Endometrial microvascular endothelial cells (primary cell): Measurements from ENCODE around the gene GPR32. TPM values are rescaled to one million over a fixed set of nuclear protein-coding genes. Genes with fewer than 3 reads are reported as not detected.
"Not testable (repeated sequence)": the region's sequence is repeated elsewhere in the genome, so short reads cannot be mapped to it uniquely, and the experiment has no call there.

ENCODE experiments used
- in situ Hi-C: cut with HindIII; loops from 2 replicates; pipeline ENCODE4 v1.10.0; 2017; ENCODE audit warnings: low sequenced_read_pairs, low pct_unique_long_range_greater_than_20kb; ENCODE audit errors: inconsistent ontology term
- total RNA-seq: library from RNA; depleted of rRNA; stranded (reverse); fragments of >200 nt; gene quantifications from one replicate; pipeline ENCODE4 v1.2.3, GENCODE V29; 2015; ENCODE audit errors: inconsistent ontology term

Gene GPR32
- total RNA-seq, 1 donor from 2014 or later: not detected

DNA sequence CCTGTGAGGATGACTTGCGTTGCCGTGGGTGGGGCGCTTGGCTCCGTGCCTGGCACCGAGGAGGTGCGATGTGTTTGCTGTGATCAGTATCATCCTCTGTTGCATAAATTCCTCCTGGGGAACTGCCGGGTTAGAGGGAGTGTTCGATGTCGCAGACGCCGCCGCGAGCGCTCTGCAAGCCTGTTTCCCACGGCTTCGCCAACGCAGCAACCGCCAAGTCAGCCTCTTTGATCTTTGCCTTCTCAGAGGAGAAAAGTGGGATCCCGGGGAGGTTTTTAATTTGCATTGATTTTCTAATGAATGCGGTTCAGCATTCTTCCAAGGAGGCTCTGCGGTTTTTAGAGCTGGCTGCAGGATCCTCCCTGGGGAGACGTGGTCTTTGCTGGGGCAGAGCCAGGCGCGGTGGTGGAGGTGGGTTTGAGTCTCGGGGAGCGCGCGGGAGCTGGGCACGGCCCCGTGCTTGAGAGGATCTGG, 7.6 kb downstream of the GPR32 start:
- in situ Hi-C loops: no loop called here

GRCh38 chr19:50778906-50779430, 8.7 kb downstream of the GPR32 start:
- in situ Hi-C loops: no loop called here

DNA sequence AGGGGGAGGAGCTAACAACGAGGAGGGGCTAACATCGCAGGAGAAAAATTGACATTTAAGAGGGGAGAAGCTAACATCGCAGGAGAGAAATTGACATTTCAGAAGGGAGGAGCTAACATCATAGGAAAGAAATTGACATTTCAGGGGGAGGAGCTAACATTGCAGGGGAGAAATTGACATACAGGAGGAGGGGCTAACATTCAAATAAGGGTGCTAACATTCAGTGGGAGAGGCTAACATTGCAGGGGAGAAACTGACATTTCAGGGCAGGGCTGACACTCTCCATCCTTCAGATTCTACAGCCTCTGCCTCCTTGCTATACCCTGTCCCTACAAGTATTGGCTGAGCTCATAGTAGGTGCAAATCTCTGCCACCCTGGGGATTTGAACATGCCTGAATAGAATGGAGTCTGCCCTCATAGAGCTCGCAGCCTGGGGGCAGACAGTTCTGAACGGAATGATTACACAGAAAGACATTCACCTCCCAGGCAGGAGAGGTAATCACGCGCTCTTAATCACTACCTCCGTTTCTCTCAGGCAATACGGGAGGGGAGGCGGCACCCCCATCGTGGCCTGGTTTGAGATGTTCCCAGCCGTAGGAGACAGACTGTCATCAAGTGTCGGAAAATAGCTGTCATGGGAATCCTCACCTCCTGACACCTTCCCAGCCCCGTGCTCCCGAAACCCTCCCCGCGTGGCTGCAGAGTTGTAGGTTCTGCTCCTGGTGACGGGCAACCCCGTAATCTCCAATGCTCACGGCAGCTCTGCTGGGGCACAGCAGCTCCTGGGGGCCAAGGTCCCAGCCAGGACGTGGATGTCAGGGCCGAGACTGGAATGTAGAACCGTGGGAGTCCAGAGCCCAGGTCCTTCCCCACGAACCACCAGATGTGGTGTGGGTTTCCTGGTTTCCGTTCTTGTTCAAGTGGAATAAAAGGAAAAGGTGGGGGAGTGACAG, 9.5 kb downstream of the GPR32 start:
- in situ Hi-C loops: no loop called here

DNA sequence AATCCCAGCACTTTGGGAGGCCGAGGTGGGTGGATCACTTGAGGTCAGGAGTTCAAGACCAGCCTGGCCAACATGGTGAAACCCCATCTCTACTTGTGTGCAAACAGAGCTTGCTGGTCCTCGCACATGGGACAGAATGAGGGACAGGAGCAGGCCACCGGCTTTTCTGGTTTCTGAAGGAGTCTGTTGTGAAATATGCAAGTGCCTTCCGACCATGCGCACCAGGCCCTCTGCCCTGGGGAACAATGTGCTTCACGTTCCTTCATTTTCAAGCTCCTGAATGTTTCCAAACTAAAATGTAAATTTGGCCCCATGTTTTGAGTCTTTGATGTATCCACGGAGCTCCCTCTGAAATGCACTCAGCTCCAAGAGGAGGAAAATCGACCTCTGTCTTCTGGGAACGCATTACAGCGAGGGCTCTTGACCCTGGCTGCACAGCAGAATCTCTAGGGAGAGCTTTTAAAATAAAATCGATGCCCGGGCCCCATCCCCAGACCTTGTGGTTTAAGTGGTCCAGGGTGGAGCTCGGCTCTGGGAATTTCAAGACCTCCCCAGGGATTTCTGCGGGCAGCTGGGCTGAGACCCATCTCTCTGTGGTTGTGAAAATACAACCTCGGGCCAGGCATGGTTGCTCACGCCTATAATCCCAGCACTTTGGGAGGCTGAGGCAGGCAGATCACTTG, 10.6 kb downstream of the GPR32 start:
- in situ Hi-C loops: no loop called here

GRCh38 chr19:50783848-50784152, 13.5 kb downstream of the GPR32 start:
- in situ Hi-C loops: not testable (repeated sequence)

GRCh38 chr19:50784710-50785109, 14.4 kb downstream of the GPR32 start:
- in situ Hi-C loops: no loop called here

DNA sequence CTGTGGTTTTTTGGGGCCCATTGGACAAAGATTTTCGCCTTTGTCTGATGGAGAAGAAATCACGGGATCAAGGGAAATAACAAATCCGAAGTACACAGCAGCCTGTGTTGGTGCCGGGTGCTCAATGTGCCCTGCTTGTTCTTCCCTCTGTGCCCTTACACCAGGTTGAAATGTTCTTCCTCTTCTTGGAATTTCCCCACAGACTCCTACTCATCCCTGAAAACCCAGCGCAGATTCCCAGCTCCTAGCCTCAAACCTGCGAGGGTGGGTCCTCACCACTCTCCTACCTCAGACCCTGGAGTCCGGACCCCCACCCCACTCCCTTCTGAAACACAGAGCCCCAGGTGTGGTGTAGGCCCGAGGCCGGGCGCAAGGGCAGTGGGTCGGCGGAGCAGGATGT, 15.1 kb downstream of the GPR32 start:
- in situ Hi-C loops: no loop called here

GRCh38 chr19:50790396-50790795, 20.1 kb downstream of the GPR32 start, which contains the start of gene ACP4:
Gene ACP4, plus strand, starts transcription at chr19:50790415. Its CDS starts 0 bp downstream, at chr19:50790415.
- in situ Hi-C loops: no loop called here

DNA sequence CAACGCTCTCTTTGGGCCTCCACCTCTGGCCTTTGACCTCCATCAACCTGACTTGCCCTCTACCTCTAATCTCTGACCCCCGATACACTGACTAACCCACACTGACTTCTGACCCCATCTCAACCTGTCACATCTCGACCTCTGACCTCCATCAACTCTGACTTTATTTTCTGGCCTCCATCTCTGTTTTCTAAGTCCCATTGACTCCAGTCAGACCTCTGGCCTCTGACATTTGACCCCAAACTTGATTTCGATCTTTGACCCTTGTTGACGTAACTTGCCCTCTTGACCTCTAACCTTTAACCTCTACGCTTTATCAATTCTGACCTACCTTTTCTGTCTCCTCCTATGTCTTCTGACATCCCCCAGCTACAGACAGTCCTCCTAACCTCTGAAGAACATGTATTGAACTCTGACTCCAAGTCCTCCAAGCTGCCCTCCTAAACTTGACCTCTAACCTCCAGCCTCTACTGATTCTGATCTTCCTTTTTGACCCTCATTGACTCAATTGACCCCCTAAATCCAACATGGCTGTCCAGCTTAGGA, 20.7 kb downstream of the GPR32 start:
- in situ Hi-C loops: no loop called here

DNA sequence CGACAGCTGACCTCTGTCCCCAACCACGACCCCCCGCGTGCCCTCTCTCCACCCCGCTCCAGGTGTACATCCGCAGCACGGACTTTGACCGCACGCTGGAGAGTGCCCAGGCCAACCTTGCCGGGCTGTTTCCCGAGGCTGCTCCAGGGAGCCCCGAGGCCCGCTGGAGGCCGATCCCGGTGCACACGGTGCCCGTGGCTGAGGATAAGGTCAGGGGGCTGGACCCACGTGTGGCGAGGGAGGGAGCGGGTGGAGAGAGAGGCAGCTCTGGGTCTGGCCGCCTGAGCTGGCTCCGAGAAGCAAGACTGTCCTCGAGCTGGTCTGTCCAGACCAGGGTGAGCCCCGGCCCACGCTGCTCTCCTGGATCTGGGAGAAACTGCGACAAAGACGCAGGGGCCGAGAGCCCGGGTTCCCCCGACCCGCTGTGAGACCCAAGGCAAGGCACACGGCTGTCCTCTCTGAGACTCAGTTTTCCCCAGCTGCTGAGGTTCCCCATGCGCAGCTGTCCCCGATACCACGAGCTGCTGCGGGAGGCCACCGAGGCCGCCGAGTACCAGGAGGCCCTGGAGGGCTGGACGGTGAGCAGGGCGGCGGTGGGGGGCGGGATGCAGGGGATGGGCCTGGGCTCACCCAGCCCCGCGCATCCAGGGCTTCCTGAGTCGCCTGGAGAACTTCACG, 21.5 kb downstream of the GPR32 start:
- in situ Hi-C loops: no loop called here

GRCh38 chr19:50792272-50793250, 22.3 kb downstream of the GPR32 start:
- in situ Hi-C loops: no loop called here

GRCh38 chr19:50793558-50794065, 23.3 kb downstream of the GPR32 start:
- in situ Hi-C loops: no loop called here

- in situ Hi-C loops: no loop called here
These were observed 24.0 kb downstream of the GPR32 start for GRCh38 chr19:50794074-50794875.

GRCh38 chr19:50794876-50795663, 24.8 kb downstream of the GPR32 start:
- in situ Hi-C loops: no loop called here

DNA sequence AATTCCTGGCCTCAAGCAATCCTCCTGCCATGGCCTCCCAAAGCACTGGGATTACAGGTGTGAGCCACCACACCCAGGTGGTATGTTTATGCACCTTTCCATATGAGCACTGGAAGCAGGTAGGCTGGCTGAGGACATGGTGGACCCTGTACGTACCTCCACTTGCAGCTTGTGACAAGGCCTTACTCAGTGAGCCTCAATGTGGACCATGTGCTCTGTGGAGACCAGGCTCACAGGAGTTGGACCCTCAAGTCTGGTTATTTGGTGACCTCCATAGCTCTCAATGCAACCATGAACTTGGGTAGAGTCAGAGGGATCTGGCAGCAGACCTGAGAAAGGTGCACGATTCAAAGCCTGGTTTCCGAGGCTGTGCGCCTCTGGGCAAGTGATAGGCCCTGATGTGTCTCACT, 25.4 kb downstream of the GPR32 start:
- in situ Hi-C loops: no loop called here

GRCh38 chr19:50796128-50796633, 25.9 kb downstream of the GPR32 start:
- in situ Hi-C loops: no loop called here
